ENCODE data around the gene ACSL1. TPM values are rescaled to one million over a fixed set of nuclear protein-coding genes. Genes with fewer than 3 reads are reported as not detected.

Gene ACSL1
- total and polyA plus RNA-seq, 9 of the 15 experiments (the other 6 are each of a cell fraction or from before 2014, with no cell fraction given), result 6.7 to 24.1 (median 15.0) TPM

DNA sequence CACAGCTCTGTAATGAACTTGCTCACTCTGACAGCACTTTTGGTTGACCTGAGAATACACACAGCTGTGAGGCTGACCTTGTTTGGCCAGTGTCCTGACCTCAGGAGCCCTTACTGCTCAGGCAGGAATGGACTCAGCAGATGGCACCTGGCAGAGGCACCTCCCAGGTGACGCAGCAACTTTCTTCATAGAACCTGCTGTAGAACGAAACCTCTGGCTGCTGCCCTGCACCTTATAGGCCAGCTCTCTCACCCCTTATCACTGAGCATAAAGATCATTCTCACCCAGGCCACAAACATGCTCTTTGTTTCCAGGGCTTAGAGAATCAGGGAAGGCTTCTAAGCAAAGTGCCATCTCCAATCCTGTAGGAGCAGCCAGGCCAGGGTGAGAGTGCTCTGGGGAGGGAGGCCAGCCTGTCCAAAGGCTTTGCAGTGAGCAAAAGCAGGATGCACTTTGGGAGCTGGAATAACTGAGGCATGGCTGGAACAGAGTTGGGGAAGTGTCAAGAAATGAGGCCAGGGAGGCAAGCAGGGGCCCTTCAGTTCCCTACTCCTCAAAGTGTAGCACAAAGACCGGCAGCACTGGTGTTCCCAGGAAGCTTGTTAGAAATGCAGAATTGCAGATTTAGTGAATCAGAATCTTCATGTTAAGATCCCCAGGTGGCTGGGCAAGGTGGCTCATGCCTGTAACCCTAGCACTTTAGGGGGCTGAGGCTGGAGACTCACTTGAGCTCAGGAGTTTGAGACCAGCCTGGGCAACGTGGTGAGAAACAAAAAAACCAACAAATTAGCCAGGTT, 78.5 kb downstream of the ACSL1 start (continued):
- TF ChIP-seq NFIC (IDR thresholded peaks at IDR 0.05), result 0 out of 2 replicates have a peak, but pooled peaks have one; percentile 17
- TF ChIP-seq, protein P1, sequence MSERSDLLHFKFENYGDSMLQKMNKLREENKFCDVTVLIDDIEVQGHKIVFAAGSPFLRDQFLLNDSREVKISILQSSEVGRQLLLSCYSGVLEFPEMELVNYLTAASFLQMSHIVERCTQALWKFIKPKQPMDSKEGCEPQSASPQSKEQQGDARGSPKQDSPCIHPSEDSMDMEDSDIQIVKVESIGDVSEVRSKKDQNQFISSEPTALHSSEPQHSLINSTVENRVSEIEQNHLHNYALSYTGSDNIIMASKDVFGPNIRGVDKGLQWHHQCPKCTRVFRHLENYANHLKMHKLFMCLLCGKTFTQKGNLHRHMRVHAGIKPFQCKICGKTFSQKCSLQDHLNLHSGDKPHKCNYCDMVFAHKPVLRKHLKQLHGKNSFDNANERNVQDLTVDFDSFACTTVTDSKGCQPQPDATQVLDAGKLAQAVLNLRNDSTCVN (CRISPR knock-in tag; IDR thresholded peaks at IDR 0.05), result no peak
- no peak for TF ChIP-seq HNRNPL (IDR thresholded peaks at IDR 0.05; ENCODE audit: low read depth, low read length)
- TF ChIP-seq ZNF146 (CRISPR knock-in tag; IDR thresholded peaks at IDR 0.05; ENCODE audit: unreplicated experiment), result no peak
- no peak for TF ChIP-seq TCF7L2 (IDR thresholded peaks at IDR 0.05; ENCODE audit: low read depth, low read length)
- peak; percentile 87 for TF ChIP-seq NFE2 (IDR thresholded peaks at IDR 0.05; ENCODE audit: low read depth)
- TF ChIP-seq, protein P2, sequence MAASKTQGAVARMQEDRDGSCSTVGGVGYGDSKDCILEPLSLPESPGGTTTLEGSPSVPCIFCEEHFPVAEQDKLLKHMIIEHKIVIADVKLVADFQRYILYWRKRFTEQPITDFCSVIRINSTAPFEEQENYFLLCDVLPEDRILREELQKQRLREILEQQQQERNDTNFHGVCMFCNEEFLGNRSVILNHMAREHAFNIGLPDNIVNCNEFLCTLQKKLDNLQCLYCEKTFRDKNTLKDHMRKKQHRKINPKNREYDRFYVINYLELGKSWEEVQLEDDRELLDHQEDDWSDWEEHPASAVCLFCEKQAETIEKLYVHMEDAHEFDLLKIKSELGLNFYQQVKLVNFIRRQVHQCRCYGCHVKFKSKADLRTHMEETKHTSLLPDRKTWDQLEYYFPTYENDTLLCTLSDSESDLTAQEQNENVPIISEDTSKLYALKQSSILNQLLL (CRISPR knock-in tag; IDR thresholded peaks at IDR 0.05; ENCODE audit: borderline replicate concordance), result no peak
- no peak for TF ChIP-seq MYC (IDR thresholded peaks at IDR 0.05; ENCODE audit: low read depth, low read length)
- TF ChIP-seq MYC (CRISPR knock-in tag; IDR thresholded peaks at IDR 0.05; ENCODE audit: borderline replicate concordance, low read depth), result no peak
- no peak for TF ChIP-seq ZKSCAN3 (CRISPR knock-in tag; IDR thresholded peaks at IDR 0.05)
- TF ChIP-seq SAFB (IDR thresholded peaks at IDR 0.05; ENCODE audit: borderline replicate concordance, low read depth, low read length), result no peak
- TF ChIP-seq ARID2 (IDR thresholded peaks at IDR 0.05), result no peak
- TF ChIP-seq, protein P3, sequence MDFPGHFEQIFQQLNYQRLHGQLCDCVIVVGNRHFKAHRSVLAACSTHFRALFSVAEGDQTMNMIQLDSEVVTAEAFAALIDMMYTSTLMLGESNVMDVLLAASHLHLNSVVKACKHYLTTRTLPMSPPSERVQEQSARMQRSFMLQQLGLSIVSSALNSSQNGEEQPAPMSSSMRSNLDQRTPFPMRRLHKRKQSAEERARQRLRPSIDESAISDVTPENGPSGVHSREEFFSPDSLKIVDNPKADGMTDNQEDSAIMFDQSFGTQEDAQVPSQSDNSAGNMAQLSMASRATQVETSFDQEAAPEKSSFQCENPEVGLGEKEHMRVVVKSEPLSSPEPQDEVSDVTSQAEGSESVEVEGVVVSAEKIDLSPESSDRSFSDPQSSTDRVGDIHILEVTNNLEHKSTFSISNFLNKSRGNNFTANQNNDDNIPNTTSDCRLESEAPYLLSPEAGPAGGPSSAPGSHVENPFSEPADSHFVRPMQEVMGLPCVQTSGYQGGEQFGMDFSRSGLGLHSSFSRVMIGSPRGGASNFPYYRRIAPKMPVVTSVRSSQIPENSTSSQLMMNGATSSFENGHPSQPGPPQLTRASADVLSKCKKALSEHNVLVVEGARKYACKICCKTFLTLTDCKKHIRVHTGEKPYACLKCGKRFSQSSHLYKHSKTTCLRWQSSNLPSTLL (IDR thresholded peaks at IDR 0.05), result no peak
- TF ChIP-seq POLR2A (conservative IDR thresholded peaks at IDR 0.05), result no peak
- TF ChIP-seq GATA2 (CRISPR knock-in tag; IDR thresholded peaks at IDR 0.05), result no peak
- TF ChIP-seq RHOXF2B (CRISPR knock-in tag; conservative IDR thresholded peaks at IDR 0.05), result no peak
- TF ChIP-seq BRD9 (IDR thresholded peaks at IDR 0.05; ENCODE audit: low read depth, partially characterized antibody), result no peak
- no peak for TF ChIP-seq DPF2 (IDR thresholded peaks at IDR 0.05)
- no peak for TF ChIP-seq SIX5 (IDR thresholded peaks at IDR 0.05; ENCODE audit: borderline replicate concordance in 1 of 2, insufficient read depth in 1 of 2, low read depth in 1 of 2, low read length in 2 of 2)
- TF ChIP-seq ZNF644 (tag; IDR thresholded peaks at IDR 0.05; ENCODE audit: low read depth), result no peak
- TF ChIP-seq, protein P4, sequence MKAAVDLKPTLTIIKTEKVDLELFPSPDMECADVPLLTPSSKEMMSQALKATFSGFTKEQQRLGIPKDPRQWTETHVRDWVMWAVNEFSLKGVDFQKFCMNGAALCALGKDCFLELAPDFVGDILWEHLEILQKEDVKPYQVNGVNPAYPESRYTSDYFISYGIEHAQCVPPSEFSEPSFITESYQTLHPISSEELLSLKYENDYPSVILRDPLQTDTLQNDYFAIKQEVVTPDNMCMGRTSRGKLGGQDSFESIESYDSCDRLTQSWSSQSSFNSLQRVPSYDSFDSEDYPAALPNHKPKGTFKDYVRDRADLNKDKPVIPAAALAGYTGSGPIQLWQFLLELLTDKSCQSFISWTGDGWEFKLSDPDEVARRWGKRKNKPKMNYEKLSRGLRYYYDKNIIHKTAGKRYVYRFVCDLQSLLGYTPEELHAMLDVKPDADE (conservative IDR thresholded peaks at IDR 0.05; ENCODE audit: control insufficient read depth, low read depth, low read length), result no peak
- TF ChIP-seq ASH1L (IDR thresholded peaks at IDR 0.05; ENCODE audit: borderline replicate concordance, low read depth, partially characterized antibody), result no peak
- no peak for TF ChIP-seq RFX5 (IDR thresholded peaks at IDR 0.05; ENCODE audit: low read depth, low read length)
- peak; percentile 76 for TF ChIP-seq CBFA2T3 (IDR thresholded peaks at IDR 0.05)
- TF ChIP-seq NCOA1 (IDR thresholded peaks at IDR 0.05; ENCODE audit: low read depth), result peak; percentile 64; the same call in 1 of the 2 replicates

Measured in K562 (cell line).